K562 (cell line): ENCODE data around the gene CISD3. TPM values are rescaled to one million over a fixed set of nuclear protein-coding genes. Genes with fewer than 3 reads are reported as not detected.
"Not testable (repeated sequence)": the region's sequence is repeated elsewhere in the genome, so short reads cannot be mapped to it uniquely, and the experiment has no call there.

Source experiments
- ATAC-seq: fragments of 200-7000 bp; cut with Tn5 transposase; 3 replicates; pipeline ENCODE4 v1.9.1; 2020; ENCODE audit warnings: moderate library complexity
- BruUV-seq: library from RNA; stranded (reverse); fragments of 400-500 nt; replicated peaks from 2 replicates; lab custom pipeline; 2021; lab: Mats Ljungman, UMichigan
- CTCF ChIA-PET: fragments of 300-600 bp; formaldehyde crosslinking; extraction: SDS; loops from one replicate; lab custom pipeline; 2021; ENCODE audit warnings: low intra/inter-chr PET ratio; lab: Yijun Ruan, JAX
- POLR2A ChIA-PET: fragments of 300-600, 350-650 bp; sonication (Branson Sonifier 250); formaldehyde crosslinking; extraction: SDS; loops from one replicate; lab custom pipeline; 2021; ENCODE audit warnings: antibody characterized with exemption, inconsistent platforms; lab: Yijun Ruan, JAX
- DNase-seq, 4 experiments: peaks; one replicate each; pipeline versions ENCODE4 v3.0.0 to v3.0.0-alpha.2; 2011 to 2018; ENCODE audit warnings: low spot score in 3 of 4, mixed read lengths in 3 of 4; ENCODE audit errors: extremely low read depth in 1 of 4
- FAIRE-seq: peaks from 2 replicates; lab custom pipeline; 2011; peaks lifted over from hg19 to GRCh38; lab: Jason Lieb, UNC
- H2AFZ ChIP-seq: 2 replicates; pipeline ENCODE4 v1.6.0; 2011; ENCODE audit warnings: low read depth, low read length, control low read depth, inconsistent platforms
- H3K27ac ChIP-seq: fragments of 200-600 bp; 3 replicates; pipeline ENCODE4 v1.8.0; 2011; ENCODE audit warnings: low read depth, mild to moderate bottlenecking, control low read depth, inconsistent platforms, low read length, moderate library complexity, mixed read lengths; ENCODE audit errors: extremely low read depth
- H3K27me3 ChIP-seq, 2 experiments: fragments of 300-600 bp in 1 of 2; 2 replicates in 1 of 2; 3 replicates in 1 of 2; pipeline versions ENCODE4 v1.6.0 to v1.8.0; 2011; ENCODE audit warnings: inconsistent platforms in 2 of 2, low read length in 2 of 2, mild to moderate bottlenecking in 1 of 2, mixed read lengths in 1 of 2, moderate library complexity in 1 of 2; ENCODE audit not compliant: control insufficient read depth in 2 of 2, insufficient read depth in 2 of 2
- H3K36me3 ChIP-seq: fragments of 300-600 bp; 3 replicates; pipeline ENCODE4 v1.8.0; 2011; ENCODE audit warnings: mild to moderate bottlenecking, low read length, inconsistent platforms; ENCODE audit not compliant: control insufficient read depth, insufficient read depth
- H3K4me1 ChIP-seq, 2 experiments: fragments of 200-600 bp in 1 of 2; replicated peaks in 1 of 2; 2 replicates in 1 of 2; 3 replicates in 1 of 2; pipeline versions ENCODE4 v1.5.1 to v1.8.0; 2011; ENCODE audit warnings: inconsistent platforms in 2 of 2, low read length in 2 of 2, mild to moderate bottlenecking in 1 of 2, mixed read lengths in 1 of 2, moderate library complexity in 1 of 2; ENCODE audit not compliant: control insufficient read depth in 2 of 2, insufficient read depth in 2 of 2
- H3K4me2 ChIP-seq: 2 replicates; pipeline ENCODE4 v1.6.1; 2011; ENCODE audit warnings: low read length, control low read depth, inconsistent platforms, mixed read lengths; ENCODE audit not compliant: insufficient read depth
- H3K4me3 ChIP-seq: fragments of 200-600 bp; sonication (generic), shearing (Covaris generic); 2 replicates; pipeline ENCODE4 v1.5.1; 2016; ENCODE audit warnings: control low read depth, inconsistent platforms
- H3K79me2 ChIP-seq: fragments of 200-600 bp; 3 replicates; pipeline ENCODE4 v1.8.0; 2011; ENCODE audit warnings: low read length, inconsistent platforms; ENCODE audit not compliant: control insufficient read depth, insufficient read depth
- H3K9ac ChIP-seq, 2 experiments: 2 replicates each; pipeline versions ENCODE4 v1.6.0 to v1.6.1; 2011; ENCODE audit warnings: low read depth in 2 of 2, low read length in 2 of 2, control low read depth in 1 of 2, inconsistent platforms in 1 of 2, mild to moderate bottlenecking in 1 of 2, mixed read lengths in 1 of 2; ENCODE audit not compliant: insufficient read depth in 1 of 2
- H3K9me1 ChIP-seq: one replicate; pipeline ENCODE4 v1.6.0; 2011; ENCODE audit warnings: inconsistent platforms, mild to moderate bottlenecking, low read length, moderate library complexity; ENCODE audit not compliant: control insufficient read depth, insufficient read depth
- H3K9me3 ChIP-seq: replicated peaks from 2 replicates; pipeline ENCODE4 v1.5.1; 2011; ENCODE audit warnings: low read depth, low read length, inconsistent platforms; ENCODE audit not compliant: control insufficient read depth, insufficient read depth
- H4K20me1 ChIP-seq: replicated peaks from 2 replicates; pipeline ENCODE4 v1.6.1; 2011; ENCODE audit warnings: low read length, inconsistent platforms, mixed read lengths; ENCODE audit not compliant: control insufficient read depth, insufficient read depth
- POLR2G ChIP-seq: fragments of 200-400 bp; formaldehyde crosslinking; IDR thresholded peaks from 2 replicates; pipeline ENCODE4 v1.6.1; 2017; ENCODE audit warnings: low read depth, mild to moderate bottlenecking, antibody characterized with exemption, low read length, moderate library complexity
- TFE3 ChIP-seq: fragments of 450-650 bp; formaldehyde crosslinking; IDR thresholded peaks from 2 replicates; pipeline ENCODE4 v1.4.0; 2020; ENCODE audit warnings: mild to moderate bottlenecking, mixed read lengths
- ZZZ3 ChIP-seq: fragments of 450-650 bp; IDR thresholded peaks from 2 replicates; pipeline ENCODE4 v1.6.1; 2016; ENCODE audit warnings: antibody characterized with exemption, mild to moderate bottlenecking, moderate library complexity
- WGBS: fragments of 100-300 bp; shearing (Covaris generic); methylation state at CpG from one replicate; pipeline ENCODE4 v1.1.6; 2016; ENCODE audit warnings: low coverage, mixed read lengths; ENCODE audit not compliant: insufficient coverage; ENCODE audit errors: missing lambda C conversion rate; 5-methylcytosine and 5-hydroxymethylcytosine counted together
- in situ Hi-C: fragments of 300-500 bp; cut with MboI; formaldehyde crosslinking; loops from 4 replicates; pipeline ENCODE4 v1.15.0; 2018; ENCODE audit warnings: inconsistent platforms, mixed read lengths
- intact Hi-C: fragments of 100-400 bp; cut with micrococcal nuclease; formaldehyde crosslinking; loops from 2 replicates; pipeline ENCODE4 v1.14.2; 2022
- polyA plus RNA-seq, 8 experiments: library from polyadenylated mRNA; depleted of rRNA in 4 of 8; stranded (reverse) in 5 of 8; unstranded in 3 of 8; fragments of >200 nt; fragmentation: Nextera tagmentation in 2 of 8; fragmentation: Illumina TruSeq in 1 of 8; extraction: Ambion mirVana in 2 of 8; extraction: Trizol in 1 of 8; gene quantifications; 2 replicates each; pipeline versions ENCODE4 v1.2.1 to v1.2.3, GENCODE V29; 2011 to 2014; ENCODE audit warnings: inconsistent platforms in 1 of 8, missing spikeins in 1 of 8
- total RNA-seq, 7 experiments: library from RNA; depleted of rRNA in 6 of 7; stranded (reverse); fragments of >200 nt in 6 of 7; fragmentation: Illumina TruSeq in 2 of 7; extraction: Trizol in 2 of 7; gene quantifications; 2 replicates each; pipeline versions ENCODE4 v1.2.1 to v1.2.3, GENCODE V29; 2011 to 2021; ENCODE audit warnings: low replicate concordance in 1 of 7

Gene CISD3
- total and polyA plus RNA-seq, 9 of the 15 experiments (the other 6 are each of a cell fraction or from before 2014, with no cell fraction given): 5.0 to 60.7 (median 15.7) TPM

- no peak for TF ChIP-seq ZZZ3
- no peak for TF ChIP-seq TFE3 (CRISPR knock-in tag)
Observed at GRCh38 chr17:38725066-38725465, 5.1 kb upstream of the CISD3 start (continued).

GRCh38 chr17:38726145-38726544 is 4.0 kb upstream of the CISD3 start:
- intact Hi-C loops, H3K9ac ChIP-seq, FAIRE-seq, H3K79me2 ChIP-seq, in situ Hi-C loops, H3K4me3 ChIP-seq, DNase-seq, H3K27ac ChIP-seq, ATAC-seq, H3K4me2 ChIP-seq, BruUV-seq, CTCF ChIA-PET, H3K27me3 ChIP-seq, H3K9me3 ChIP-seq, H3K9me1 ChIP-seq, H2AFZ ChIP-seq, H4K20me1 ChIP-seq: not testable (repeated sequence)
- POLR2A ChIA-PET: interaction anchor here (1.3 kb wide), 1 partner anchor 11 kb away, joined by 4 read pairs; no protein-coding TSS in a partner anchor
- WGBS: 39% methylated on average over 5 of the region's 8 CpGs
- TF ChIP-seq POLR2G: 0 out of 2 replicates have a peak, but pooled peaks have one; percentile 14
- peaks cover 32 to 60% of the 10 kb centered on the region in 2 experiments for H3K4me1 ChIP-seq
- peaks cover 30% of the 10 kb centered on the region; the same call in 2 of the 3 replicates for H3K36me3 ChIP-seq
